ENCODE results near the gene HBG1.

HBG1 gene

GRCh38 chr11:5228124-5228523 lies 21.5 kb downstream of the HBG1 start:
- DNase-seq (ENCODE audit: low read depth in 1 of 2, low spot score in 1 of 2) = no peak

- no peak for DNase-seq (ENCODE audit: low read depth in 1 of 2, low spot score in 1 of 2)
Observed at GRCh38 chr11:5227681-5228080, 22.0 kb downstream of the HBG1 start.

- no peak for DNase-seq (ENCODE audit: low read depth in 1 of 2, low spot score in 1 of 2)
Observed at GRCh38 chr11:5226732-5227310, 22.8 kb downstream of the HBG1 start, which contains the start of gene HBB. Gene HBB (minus strand): TSS chr11:5227071. CDS start chr11:5227021, 50 bp downstream.

DNA sequence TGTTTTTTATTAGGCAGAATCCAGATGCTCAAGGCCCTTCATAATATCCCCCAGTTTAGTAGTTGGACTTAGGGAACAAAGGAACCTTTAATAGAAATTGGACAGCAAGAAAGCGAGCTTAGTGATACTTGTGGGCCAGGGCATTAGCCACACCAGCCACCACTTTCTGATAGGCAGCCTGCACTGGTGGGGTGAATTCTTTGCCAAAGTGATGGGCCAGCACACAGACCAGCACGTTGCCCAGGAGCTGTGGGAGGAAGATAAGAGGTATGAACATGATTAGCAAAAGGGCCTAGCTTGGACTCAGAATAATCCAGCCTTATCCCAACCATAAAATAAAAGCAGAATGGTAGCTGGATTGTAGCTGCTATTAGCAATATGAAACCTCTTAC lies 24.2 kb downstream of the HBG1 start:
- DNase-seq (ENCODE audit: low read depth in 1 of 2, low spot score in 1 of 2) = no peak

GRCh38 chr11:5224538-5225479 lies 24.8 kb downstream of the HBG1 start:
- no peak for DNase-seq (ENCODE audit: low read depth in 1 of 2, low spot score in 1 of 2)

- no peak for DNase-seq (ENCODE audit: low read depth in 1 of 2, low spot score in 1 of 2)
Observed at GRCh38 chr11:5223686-5224085, 26.0 kb downstream of the HBG1 start.

- DNase-seq (ENCODE audit: low read depth in 1 of 2, low spot score in 1 of 2) = no peak
Observed at GRCh38 chr11:5223146-5223545, 26.5 kb downstream of the HBG1 start.

GRCh38 chr11:5210376-5210885 lies 39.2 kb downstream of the HBG1 start:
- no peak for DNase-seq (ENCODE audit: low read depth in 1 of 2, low spot score in 1 of 2)

- DNase-seq (ENCODE audit: low read depth in 1 of 2, low spot score in 1 of 2) = no peak
Observed at GRCh38 chr11:5204787-5205186, 44.9 kb downstream of the HBG1 start.

- no peak for DNase-seq (ENCODE audit: low read depth in 1 of 2, low spot score in 1 of 2)
Observed at GRCh38 chr11:5203366-5203765, 46.3 kb downstream of the HBG1 start.

DNA sequence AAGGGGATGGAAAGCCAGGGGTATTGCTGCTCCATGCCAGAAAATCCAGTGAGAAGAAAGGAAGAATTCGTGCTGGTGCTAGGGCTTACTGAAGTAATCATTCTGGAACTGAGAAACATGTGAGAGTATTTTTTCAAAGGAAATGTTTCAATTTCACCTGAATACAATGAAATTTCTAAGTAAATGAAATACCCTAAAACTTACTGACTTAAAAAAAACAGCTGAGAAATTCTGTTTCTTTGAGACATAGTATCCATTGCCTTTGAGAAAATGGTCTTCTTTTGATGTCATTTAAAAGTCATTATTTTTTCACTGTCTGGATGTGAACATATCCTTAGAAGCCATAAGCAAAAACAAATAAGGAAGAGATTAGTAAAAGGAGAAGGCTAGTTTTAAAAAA lies 49.1 kb downstream of the HBG1 start, which contains the start of gene OR51V1:
Gene OR51V1, minus strand, starts transcription at position 101 of the 400 bp plus-strand sequence. Its CDS starts 0 bp downstream, at position 101.
- DNase-seq (ENCODE audit: low read depth in 1 of 2, low spot score in 1 of 2) = no peak

DNA sequence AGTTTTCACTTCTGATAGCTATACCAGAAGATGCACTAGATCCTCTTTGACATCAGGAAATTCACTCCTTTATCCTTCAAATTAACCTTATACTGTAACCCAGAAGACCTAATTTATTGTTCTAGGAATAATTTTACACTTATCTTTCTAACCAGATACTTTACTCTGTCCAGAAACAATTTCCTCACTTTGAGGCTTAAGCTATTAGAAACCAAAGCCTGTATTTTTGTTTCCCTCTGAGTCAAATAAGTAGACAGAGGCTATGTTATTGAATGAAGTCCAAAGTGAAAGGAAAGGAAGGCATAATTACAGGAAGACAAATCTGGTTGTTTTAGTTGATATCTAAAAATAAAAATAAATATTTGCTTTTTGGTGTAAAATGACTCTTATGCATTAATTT lies 51.4 kb downstream of the HBG1 start:
- no peak for DNase-seq (ENCODE audit: low read depth in 1 of 2, low spot score in 1 of 2)
